Smooth muscle cell (in vitro differentiated cells): ENCODE measurements around the gene ABCA7. TPM values are rescaled to one million over a fixed set of nuclear protein-coding genes. Genes with fewer than 3 reads are reported as not detected.

ENCODE experiments used
- DNase-seq: peaks from one replicate; lab custom pipeline; 2025; ENCODE audit not compliant: unreplicated experiment; lab: John Stamatoyannopoulos, UW
- H2AFZ ChIP-seq: fragments of 200-600 bp; sonication (generic); 2 replicates; pipeline ENCODE4 v1.6.0; 2016; ENCODE audit warnings: antibody characterized with exemption, low read depth, mild to moderate bottlenecking
- H3F3A ChIP-seq: fragments of 200-600 bp; sonication (generic); 2 replicates; pipeline ENCODE4 v1.6.0; 2017; ENCODE audit warnings: antibody characterized with exemption, low read depth
- H3K27ac ChIP-seq: fragments of 200-600 bp; sonication (generic); 2 replicates; pipeline ENCODE4 v1.5.1; 2016; ENCODE audit warnings: low read depth, mild to moderate bottlenecking
- H3K27me3 ChIP-seq: fragments of 200-600 bp; sonication (generic); 2 replicates; pipeline ENCODE4 v1.6.1; 2016; ENCODE audit warnings: low read depth, mild to moderate bottlenecking
- H3K36me3 ChIP-seq: fragments of 200-600 bp; sonication (generic); 2 replicates; pipeline ENCODE4 v1.5.1; 2016; ENCODE audit warnings: low read depth
- H3K4me1 ChIP-seq: fragments of 200-600 bp; sonication (generic); 2 replicates; pipeline ENCODE4 v1.5.1; 2016; ENCODE audit warnings: low read depth
- H3K4me2 ChIP-seq: fragments of 200-600 bp; sonication (generic); 2 replicates; pipeline ENCODE4 v1.6.0; 2016; ENCODE audit warnings: mild to moderate bottlenecking
- H3K4me3 ChIP-seq: fragments of 200-600 bp; sonication (generic); 2 replicates; pipeline ENCODE4 v1.5.1; 2016; ENCODE audit warnings: mild to moderate bottlenecking
- H3K79me2 ChIP-seq: fragments of 200-600 bp; sonication (generic); 2 replicates; pipeline ENCODE4 v1.6.0; 2016; ENCODE audit warnings: low read depth, mild to moderate bottlenecking
- H3K9ac ChIP-seq: fragments of 200-600 bp; sonication (generic); 2 replicates; pipeline ENCODE4 v1.6.0; 2016; ENCODE audit warnings: low read depth
- H3K9me3 ChIP-seq: fragments of 200-600 bp; sonication (generic); replicated peaks from 2 replicates; pipeline ENCODE4 v1.5.1; 2016; ENCODE audit warnings: low read depth
- H4K20me1 ChIP-seq: fragments of 200-600 bp; sonication (generic); 2 replicates; pipeline ENCODE4 v1.6.0; 2016; ENCODE audit warnings: low read depth
- WGBS: methylation state at CpG from one replicate; pipeline ENCODE4 v1.1.7; 2016; ENCODE audit warnings: low lambda C conversion rate; 5-methylcytosine and 5-hydroxymethylcytosine counted together
- polyA plus RNA-seq: library from polyadenylated mRNA; unstranded; fragments of >200 nt; fragmentation: Nextera tagmentation; extraction: Ambion mirVana; gene quantifications from 2 replicates; pipeline ENCODE4 v1.2.1, GENCODE V29; 2016
- total RNA-seq: library from RNA; depleted of rRNA; stranded (reverse); fragments of >200 nt; gene quantifications from 2 replicates; pipeline ENCODE4 v1.2.3, GENCODE V29; 2014
- TF ChIP-seq, protein P1 (sequence below): fragments of 200-600 bp; sonication (generic); IDR thresholded peaks from 2 replicates; pipeline ENCODE4 v1.5.1; 2017; ENCODE audit warnings: borderline replicate concordance, mild to moderate bottlenecking, antibody characterized with exemption; ENCODE audit not compliant: insufficient read depth, poor library complexity, severe bottlenecking

The ABCA7 gene
- total and polyA plus RNA-seq, 2 experiments from 2014 or later: 4.1 to 11.8 TPM

DNA sequence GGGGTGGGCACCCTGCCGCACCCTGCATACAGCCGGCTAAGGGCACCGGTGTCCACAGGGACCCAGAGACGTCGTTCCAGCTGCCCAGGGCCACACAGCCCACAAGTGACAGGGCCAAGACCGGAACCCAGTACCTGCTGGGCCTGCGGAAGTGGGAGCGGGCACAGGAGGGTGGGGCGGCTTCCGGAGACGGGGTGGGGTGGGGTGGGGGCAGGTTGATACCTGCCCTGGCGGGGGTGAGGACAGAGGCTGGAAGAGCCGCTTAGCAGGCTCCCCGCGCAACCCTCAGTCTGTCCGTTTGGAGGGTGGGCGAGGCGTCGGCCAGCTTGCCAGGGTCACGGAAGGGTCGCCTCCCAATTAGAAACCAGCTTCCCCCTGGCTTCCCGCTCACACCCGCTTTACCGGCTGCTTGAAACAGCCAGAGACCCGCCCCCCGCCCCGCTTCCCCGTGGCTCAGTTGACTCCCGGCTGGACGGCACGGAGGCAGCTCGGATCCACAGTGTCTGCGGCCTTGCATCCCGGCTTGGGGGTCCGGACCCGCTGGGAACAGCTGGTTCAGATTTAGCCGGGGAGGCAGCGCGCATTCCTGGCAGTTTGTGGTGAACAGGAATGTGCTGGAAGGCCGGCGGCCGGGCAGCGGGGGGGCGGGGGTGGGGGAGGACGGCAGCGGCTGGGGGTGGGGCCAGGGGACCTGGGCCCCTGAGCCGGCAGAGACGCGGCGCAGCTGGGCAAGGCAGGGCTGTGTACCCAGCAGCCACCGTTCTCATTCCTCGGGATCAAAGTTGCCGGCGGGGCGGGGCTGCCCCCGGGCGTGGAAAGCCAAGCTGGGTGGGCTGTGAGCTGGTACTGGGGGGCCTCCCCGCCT is 11.6 kb upstream of the ABCA7 start:
- Histone ChIP-seq H3K9me3 (no peaks in the 10 kb centered on the region), H3K4me1 (peaks cover 20% of the 10 kb centered on the region), H2AFZ (no peak overlapping the region), H3K4me2 (peak overlapping the region; percentile 99), H3K36me3 (no peaks in the 10 kb centered on the region), H4K20me1 (peaks cover 66% of the 10 kb centered on the region), H3K9ac (peak overlapping the region; percentile 90), H3K27ac (peak overlapping the region; percentile 95), H3K4me3 (peak overlapping the region; percentile 98), H3K27me3 (no peaks in the 10 kb centered on the region), H3K79me2 (peaks cover 70% of the 10 kb centered on the region), H3F3A (peaks cover 10% of the 10 kb centered on the region)
- peak; percentile 58 for DNase-seq
- TF ChIP-seq, protein P1, sequence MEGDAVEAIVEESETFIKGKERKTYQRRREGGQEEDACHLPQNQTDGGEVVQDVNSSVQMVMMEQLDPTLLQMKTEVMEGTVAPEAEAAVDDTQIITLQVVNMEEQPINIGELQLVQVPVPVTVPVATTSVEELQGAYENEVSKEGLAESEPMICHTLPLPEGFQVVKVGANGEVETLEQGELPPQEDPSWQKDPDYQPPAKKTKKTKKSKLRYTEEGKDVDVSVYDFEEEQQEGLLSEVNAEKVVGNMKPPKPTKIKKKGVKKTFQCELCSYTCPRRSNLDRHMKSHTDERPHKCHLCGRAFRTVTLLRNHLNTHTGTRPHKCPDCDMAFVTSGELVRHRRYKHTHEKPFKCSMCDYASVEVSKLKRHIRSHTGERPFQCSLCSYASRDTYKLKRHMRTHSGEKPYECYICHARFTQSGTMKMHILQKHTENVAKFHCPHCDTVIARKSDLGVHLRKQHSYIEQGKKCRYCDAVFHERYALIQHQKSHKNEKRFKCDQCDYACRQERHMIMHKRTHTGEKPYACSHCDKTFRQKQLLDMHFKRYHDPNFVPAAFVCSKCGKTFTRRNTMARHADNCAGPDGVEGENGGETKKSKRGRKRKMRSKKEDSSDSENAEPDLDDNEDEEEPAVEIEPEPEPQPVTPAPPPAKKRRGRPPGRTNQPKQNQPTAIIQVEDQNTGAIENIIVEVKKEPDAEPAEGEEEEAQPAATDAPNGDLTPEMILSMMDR: no peak
- WGBS: 2% methylated on average over 40 of the region's 58 CpGs

DNA sequence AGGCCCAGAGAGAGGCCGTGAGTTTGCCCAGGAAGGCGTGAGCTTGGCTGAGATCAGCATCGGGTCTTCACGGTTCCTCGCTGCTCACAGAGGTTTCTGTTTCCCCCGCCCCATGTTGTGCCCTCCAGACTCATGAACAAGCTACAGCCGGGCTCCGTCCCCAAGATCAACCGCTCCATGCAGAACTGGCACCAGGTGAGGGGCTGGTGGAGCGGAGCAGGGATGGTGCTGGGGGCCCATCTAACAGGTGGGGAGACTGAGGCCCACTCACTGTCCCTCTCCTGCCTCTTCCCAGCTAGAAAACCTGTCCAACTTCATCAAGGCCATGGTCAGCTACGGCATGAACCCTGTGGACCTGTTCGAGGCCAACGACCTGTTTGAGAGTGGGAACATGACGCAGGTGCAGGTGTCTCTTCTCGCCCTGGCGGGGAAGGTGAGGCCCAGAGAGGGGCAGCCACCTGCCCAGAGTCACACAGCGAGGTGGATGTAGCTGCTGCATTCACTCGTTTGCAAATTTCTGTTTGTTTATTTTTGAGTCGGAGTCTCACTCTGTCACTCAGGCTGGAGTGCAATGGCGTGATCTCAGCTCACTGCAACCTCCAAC is 7.5 kb upstream of the ABCA7 start:
- Histone ChIP-seq H3K27me3 (no peaks in the 10 kb centered on the region), H3K9ac (no peak overlapping the region), H3K4me3 (no peak overlapping the region), H3K4me2 (no peak overlapping the region), H3K79me2 (peaks cover 68% of the 10 kb centered on the region), H4K20me1 (peaks cover 85% of the 10 kb centered on the region), H3K9me3 (no peaks in the 10 kb centered on the region), H3K36me3 (no peaks in the 10 kb centered on the region), H2AFZ (no peak overlapping the region), H3F3A (peaks cover 7% of the 10 kb centered on the region), H3K4me1 (peaks cover 11% of the 10 kb centered on the region), H3K27ac (no peak overlapping the region)
- 93% methylated on average over 20 of the region's 20 CpGs for WGBS
- DNase-seq: no peak
- TF ChIP-seq, protein P1: no peak

DNA sequence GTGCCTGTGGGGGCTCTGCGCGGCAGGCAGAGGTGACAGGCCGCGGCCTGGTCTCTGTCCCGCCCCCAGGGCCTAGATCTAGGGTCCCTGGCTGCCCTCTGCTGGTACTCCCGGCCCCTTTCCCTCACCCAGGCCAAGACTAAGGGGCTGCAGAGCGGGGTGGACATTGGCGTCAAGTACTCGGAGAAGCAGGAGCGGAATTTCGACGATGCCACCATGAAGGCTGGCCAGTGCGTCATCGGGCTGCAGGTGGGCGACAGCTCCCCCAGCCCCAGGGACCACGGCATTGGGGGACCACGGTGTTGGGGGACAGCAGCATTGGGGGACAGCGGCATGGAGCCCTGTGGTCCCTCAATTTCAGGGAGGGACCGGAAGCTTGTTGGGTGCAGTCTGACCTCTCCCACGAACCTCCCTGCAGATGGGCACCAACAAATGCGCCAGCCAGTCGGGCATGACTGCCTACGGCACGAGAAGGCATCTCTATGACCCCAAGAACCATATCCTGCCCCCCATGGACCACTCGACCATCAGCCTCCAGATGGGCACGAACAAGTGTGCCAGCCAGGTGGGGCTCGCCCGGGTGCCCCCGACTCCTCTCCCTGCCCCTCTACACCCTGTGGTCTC is 3.8 kb upstream of the ABCA7 start:
- Histone ChIP-seq H3K4me3 (no peak overlapping the region), H3F3A (peaks cover 7% of the 10 kb centered on the region), H3K36me3 (no peaks in the 10 kb centered on the region), H2AFZ (no peak overlapping the region), H3K4me2 (no peak overlapping the region), H4K20me1 (peaks cover 70% of the 10 kb centered on the region), H3K9me3 (no peaks in the 10 kb centered on the region), H3K9ac (no peak overlapping the region), H3K4me1 (peaks cover 6% of the 10 kb centered on the region), H3K27ac (no peak overlapping the region), H3K79me2 (peaks cover 31% of the 10 kb centered on the region), H3K27me3 (no peaks in the 10 kb centered on the region)
- 91% methylated on average over 27 of the region's 29 CpGs for WGBS
- TF ChIP-seq, protein P1: no peak
- DNase-seq: no peak
